Measurements from ENCODE around the gene OTUD7B.

The OTUD7B gene

DNA sequence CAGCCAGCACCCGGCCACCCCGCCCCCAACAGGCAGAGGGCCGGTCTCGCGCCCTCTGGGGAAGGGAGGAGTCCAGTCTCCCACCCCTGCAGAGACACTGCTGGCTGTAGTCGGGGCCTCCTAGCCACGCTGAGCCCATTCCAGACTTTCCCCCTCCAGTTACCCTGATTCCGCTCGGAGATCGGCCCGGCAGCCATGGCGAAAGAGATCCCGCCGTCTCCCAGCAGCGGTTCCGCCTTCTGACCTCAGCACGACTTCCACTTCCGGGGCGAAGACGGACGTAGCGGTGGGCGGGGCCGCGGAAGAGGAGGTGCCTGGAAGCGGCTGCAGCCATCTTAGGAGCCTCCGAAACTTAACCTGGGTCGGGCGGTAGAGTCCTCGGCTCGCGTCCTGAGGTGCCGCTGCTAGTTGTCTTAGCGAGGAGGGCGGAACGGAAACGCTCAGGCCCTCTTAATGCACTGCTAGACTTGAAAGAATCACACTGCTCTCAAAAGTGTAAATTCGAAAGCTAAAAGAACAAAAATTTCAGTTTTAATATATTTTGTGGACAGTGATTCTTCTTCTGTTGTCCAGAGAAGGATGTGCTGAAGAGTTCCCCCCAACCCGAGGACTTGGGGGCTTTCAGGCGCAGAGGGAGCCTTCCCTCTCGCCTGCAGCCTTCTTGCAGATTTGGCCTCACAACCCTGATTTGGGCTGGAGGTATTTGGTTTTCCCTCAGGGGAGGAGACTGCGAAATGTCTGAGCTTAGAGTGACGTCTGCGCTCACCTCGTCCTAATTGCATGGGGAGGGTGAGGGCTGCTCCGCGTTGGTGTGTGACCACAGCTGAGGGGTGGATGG, 82.7 kb downstream of the OTUD7B start, which contains the start of gene SF3B4:
Gene SF3B4, minus strand, starts transcription at position 241 of the 838 bp plus-strand sequence. Its CDS starts 44 bp downstream, at position 197.
- H3K36me3 Mint-ChIP-seq (ENCODE audit: low read depth): peaks cover 54% of the 10 kb centered on the region
- no peaks in the 10 kb centered on the region for H3K27me3 Mint-ChIP-seq
- H3K4me3 Mint-ChIP-seq: peak within 1 kb of the TSS; percentile 97
- no peaks in the 10 kb centered on the region for H3K9me3 Mint-ChIP-seq
- DNase-seq: peak; percentile 96
- peak within 1 kb of the TSS; percentile 94 for H3K27ac Mint-ChIP-seq
- H3K4me1 Mint-ChIP-seq (ENCODE audit: low read depth): peaks cover 51% of the 10 kb centered on the region

DNA sequence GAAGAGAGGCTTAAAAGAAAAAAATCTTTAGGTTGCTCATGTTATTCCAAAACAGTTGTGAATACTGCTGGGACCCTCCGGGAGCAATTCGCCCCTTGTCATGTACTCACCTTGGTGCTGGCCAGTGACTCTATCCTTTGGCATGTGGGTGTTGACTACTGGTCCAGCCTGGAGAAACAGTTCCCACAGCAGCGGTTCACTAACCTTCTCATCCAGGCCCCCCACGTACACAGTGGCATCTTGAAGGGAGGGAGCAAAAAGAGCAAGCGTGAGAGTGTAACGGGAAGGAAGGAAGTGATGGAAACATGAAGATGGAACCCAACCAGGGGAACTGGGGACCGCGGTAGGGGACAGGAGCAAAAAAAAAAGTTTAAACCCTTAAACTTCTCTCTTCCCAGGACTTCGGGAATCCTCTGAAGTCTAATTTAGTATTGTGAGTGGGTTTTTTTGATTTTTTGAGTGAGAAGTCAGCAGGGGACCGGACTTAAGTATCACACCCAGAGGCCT, 83.4 kb downstream of the OTUD7B start:
- Mint-ChIP-seq H3K27ac (peak overlapping the region; percentile 94), H3K36me3 (ENCODE audit: low read depth) (peaks cover 60% of the 10 kb centered on the region), H3K27me3 (no peaks in the 10 kb centered on the region), H3K4me1 (ENCODE audit: low read depth) (peaks cover 51% of the 10 kb centered on the region), H3K9me3 (no peaks in the 10 kb centered on the region), H3K4me3 (peak overlapping the region; percentile 97)
- DNase-seq: no peak

DNA sequence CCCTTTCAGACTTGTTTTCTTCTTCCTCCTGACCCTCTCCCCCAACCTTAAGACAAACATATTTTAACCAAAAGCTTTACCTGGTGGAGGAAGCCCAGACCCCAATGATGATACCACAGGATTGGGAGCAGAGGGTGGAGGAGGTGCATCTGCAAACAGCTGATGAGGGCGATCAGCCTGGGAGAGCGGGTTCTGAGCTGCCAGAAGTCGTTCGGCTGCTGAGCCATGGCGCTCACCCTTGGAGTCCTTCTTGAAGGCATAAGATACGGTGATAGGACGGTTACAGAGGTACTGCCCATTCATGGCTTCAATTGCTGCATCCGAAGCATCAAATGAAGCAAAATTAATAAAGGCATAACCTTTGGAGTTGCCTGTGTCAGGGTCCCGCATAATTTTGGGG, 84.2 kb downstream of the OTUD7B start:
- Mint-ChIP-seq H3K27ac (peak overlapping the region; percentile 76), H3K4me3 (peak overlapping the region; percentile 97), H3K36me3 (ENCODE audit: low read depth) (peaks cover 68% of the 10 kb centered on the region), H3K9me3 (no peaks in the 10 kb centered on the region), H3K4me1 (ENCODE audit: low read depth) (peaks cover 45% of the 10 kb centered on the region), H3K27me3 (no peaks in the 10 kb centered on the region)
- no peak for DNase-seq

DNA sequence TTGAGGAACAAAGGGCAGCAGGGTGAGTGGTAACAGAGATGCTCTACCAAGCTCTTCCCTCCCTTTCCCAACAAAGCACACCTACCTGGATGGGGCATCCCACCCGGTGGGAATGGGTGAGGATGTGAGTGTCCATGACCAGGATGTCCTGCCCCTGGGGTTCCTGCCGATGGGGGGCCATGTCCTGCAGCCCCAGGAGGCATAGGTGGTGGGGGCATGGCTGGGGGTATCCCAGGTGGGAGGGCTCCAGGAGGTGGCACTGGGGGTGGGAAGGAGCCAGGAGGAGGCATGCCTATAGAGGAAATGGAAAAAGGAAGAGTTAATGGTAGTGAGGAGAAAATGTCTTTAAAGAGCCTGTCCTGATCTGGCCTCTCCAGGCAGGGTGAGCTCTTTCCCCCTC, 84.8 kb downstream of the OTUD7B start:
- Mint-ChIP-seq H3K27me3 (no peaks in the 10 kb centered on the region), H3K4me1 (ENCODE audit: low read depth) (peaks cover 41% of the 10 kb centered on the region), H3K27ac (peak overlapping the region; percentile 76), H3K36me3 (ENCODE audit: low read depth) (peaks cover 71% of the 10 kb centered on the region), H3K4me3 (peak overlapping the region; percentile 97), H3K9me3 (no peaks in the 10 kb centered on the region)
- no peak for DNase-seq

DNA sequence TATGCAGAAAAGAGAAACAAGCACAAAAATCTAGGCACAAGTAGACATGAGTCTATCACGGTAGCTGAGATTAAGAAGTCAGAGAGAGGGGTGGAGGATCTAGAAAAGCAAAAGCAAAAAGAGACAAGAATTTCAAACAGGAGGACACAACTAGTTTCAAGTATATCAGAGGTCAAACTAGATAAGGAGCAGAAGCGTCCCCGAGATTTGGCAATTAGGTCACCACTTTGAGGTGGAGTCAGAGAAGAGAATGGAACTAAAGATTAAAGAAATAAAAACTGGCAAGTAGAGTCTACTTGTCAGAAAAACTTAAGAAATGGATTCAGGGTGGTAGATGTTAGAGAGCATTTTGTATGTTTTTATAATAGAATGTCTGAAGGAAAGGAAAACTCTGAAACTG, 85.2 kb downstream of the OTUD7B start:
- peaks cover 73% of the 10 kb centered on the region for H3K36me3 Mint-ChIP-seq (ENCODE audit: low read depth)
- H3K27me3 Mint-ChIP-seq: no peaks in the 10 kb centered on the region
- no peaks in the 10 kb centered on the region for H3K9me3 Mint-ChIP-seq
- peak overlapping the region; percentile 41 for H3K27ac Mint-ChIP-seq
- H3K4me3 Mint-ChIP-seq: peak overlapping the region; percentile 97
- peaks cover 37% of the 10 kb centered on the region for H3K4me1 Mint-ChIP-seq (ENCODE audit: low read depth)
- DNase-seq: no peak

DNA sequence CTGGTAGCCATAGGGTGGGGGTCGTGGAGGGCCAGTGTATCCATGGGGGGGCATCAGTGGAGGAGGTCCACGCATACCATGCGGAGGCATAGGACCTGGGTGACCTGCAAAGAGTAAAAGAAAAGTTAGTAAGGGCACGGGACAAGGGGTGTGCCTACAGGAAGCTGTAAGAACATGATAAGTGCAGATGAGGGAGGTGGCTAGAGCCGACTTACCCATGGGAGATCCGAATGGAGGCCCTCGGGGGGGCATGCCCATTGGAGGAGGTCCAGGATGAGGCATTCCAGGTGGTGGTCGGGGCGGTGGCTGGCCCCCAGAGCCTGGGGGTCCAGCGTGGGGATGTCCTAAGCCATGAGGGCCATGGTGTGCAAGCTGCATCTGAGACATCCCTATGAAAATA, 86.9 kb downstream of the OTUD7B start:
- peaks cover 73% of the 10 kb centered on the region for H3K36me3 Mint-ChIP-seq (ENCODE audit: low read depth)
- no peaks in the 10 kb centered on the region for H3K27me3 Mint-ChIP-seq
- no peaks in the 10 kb centered on the region for H3K9me3 Mint-ChIP-seq
- H3K4me1 Mint-ChIP-seq (ENCODE audit: low read depth): peaks cover 34% of the 10 kb centered on the region
- no peak for DNase-seq
- H3K27ac Mint-ChIP-seq: no peak overlapping the region
- H3K4me3 Mint-ChIP-seq: no peak overlapping the region

DNA sequence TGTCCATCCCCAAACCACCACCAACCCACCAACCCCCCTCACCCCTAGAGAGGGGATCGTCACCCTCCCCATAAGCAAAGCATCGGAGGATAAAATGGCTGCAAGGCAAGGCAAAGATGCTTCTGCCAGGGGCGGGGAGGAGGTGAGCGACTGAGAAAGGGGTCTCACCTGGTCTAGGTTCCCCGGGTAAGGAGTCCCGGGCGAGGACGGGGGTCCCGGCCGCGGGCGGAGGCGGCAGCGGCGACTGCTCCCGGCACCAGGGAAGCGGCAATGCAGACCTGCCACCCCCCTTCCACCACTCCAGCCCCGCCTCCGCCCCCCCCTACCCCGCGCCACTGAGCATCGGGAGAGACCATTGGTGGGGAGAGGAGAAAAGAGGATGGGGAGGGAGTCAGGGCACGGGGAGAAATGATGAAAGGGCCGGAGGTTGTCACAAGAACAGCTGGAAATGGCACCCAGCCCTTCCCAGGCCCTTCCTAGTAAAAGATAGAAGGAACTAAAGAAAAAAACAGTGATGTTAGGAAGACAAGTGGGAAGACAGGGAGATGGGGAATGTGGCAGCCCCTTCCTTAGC, 92.9 kb downstream of the OTUD7B start, which contains the start of gene SV2A:
Gene SV2A, minus strand, starts transcription at position 274 of the 574 bp plus-strand sequence. CDS start 4,004 bp downstream, outside the sequence.
- Mint-ChIP-seq H3K9me3 (no peaks in the 10 kb centered on the region), H3K27me3 (no peaks in the 10 kb centered on the region), H3K36me3 (ENCODE audit: low read depth) (peaks cover 24% of the 10 kb centered on the region), H3K27ac (peak within 1 kb of the TSS; percentile 75), H3K4me3 (peak within 1 kb of the TSS; percentile 81), H3K4me1 (ENCODE audit: low read depth) (peaks cover 36% of the 10 kb centered on the region)
- peak; percentile 72 for DNase-seq

DNA sequence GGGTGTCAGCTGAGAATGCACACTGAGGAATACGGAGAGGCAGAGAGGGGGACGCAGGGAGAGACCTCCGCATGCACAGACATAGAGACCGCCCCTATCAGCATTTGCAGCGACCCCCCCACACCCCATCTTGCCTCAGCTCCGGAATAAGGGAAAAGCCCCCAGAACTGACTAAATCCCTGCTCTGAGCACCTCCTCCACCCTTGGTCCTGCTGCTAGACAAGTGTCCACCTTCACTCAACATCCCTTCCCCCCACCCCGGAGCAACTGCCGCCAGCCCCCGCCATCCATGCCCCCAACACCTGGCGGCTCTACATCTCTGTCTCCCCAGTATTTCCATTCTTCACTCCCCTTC, 93.7 kb downstream of the OTUD7B start:
- H3K27ac Mint-ChIP-seq: no peak overlapping the region
- no peak for DNase-seq
- no peaks in the 10 kb centered on the region for H3K27me3 Mint-ChIP-seq
- peaks cover 36% of the 10 kb centered on the region for H3K4me1 Mint-ChIP-seq (ENCODE audit: low read depth)
- peak overlapping the region; percentile 81 for H3K4me3 Mint-ChIP-seq
- peaks cover 17% of the 10 kb centered on the region for H3K36me3 Mint-ChIP-seq (ENCODE audit: low read depth)
- H3K9me3 Mint-ChIP-seq: no peaks in the 10 kb centered on the region

DNA sequence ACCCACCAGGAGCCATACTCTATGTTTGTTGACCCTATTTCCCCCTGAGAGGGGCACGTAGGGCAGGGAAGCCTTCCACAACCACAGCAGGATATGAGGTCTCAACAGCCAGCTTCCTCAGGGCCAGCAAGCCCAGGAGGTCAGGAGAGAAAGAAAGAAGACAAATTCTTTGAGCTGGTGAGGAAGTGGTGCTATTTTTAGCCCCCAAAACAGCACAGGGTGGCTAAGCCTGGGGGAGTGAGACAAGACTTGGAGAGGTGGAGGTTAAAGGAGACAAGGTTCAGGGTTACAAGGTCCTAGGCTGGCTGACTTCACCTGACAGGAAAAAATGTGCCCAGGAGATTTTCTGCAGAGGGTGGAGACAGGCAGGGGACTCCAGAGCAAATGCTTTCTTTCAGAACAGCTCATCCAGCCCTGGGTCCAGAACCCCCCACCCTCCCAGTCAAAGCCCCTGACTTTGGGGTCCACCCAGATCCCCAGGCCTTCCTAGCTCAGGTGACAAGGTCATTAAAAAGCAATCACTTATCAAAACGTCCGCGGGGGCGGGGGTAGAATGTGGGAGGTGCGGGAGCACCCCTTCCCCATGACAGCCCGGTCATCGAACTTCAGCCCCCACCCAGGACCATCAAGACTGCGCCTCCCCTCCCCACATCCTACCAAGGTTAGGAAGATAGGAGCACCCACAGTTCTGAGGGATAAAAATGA, 94.2 kb downstream of the OTUD7B start:
- Mint-ChIP-seq H3K9me3 (no peaks in the 10 kb centered on the region), H3K27ac (peak overlapping the region; percentile 63), H3K4me1 (ENCODE audit: low read depth) (peaks cover 36% of the 10 kb centered on the region), H3K4me3 (peak overlapping the region; percentile 81), H3K27me3 (no peaks in the 10 kb centered on the region), H3K36me3 (ENCODE audit: low read depth) (peaks cover 12% of the 10 kb centered on the region)
- no peak for DNase-seq

DNA sequence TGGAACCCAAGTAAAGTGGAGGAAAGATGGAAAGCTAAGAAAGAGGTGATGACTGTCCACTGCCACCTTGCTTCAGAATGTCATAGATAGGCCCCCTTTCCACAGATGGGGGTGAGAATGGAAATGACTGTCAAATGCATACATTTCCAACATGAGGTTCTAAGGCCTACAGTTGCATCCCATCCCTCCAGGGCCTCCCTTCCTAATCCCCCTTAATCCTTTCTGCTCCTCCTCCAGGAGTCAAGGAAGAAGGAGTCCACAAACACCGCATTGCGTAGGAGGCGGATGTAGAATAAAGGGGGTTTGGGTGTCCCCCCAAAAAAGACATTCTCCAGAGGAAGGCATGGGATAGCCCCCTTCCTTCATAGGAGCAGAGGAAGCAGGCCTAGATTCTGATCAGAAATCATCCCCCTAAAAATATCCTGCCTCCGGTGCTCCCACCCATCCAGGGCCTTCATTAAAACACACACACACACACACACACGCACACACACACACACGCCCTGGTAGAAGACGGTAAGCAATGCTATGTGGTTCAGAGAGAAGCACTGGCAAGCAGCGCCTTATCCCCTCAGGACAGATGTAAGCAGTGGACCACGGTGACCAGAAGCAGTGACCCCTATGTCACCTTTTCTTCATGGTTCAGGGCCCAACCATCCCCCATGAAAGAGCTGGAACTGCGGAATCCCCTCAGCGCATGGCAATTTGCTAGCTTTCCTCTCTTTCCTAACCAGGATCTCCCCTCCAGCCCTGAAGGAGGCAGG, 94.9 kb downstream of the OTUD7B start:
- peaks cover 7% of the 10 kb centered on the region for H3K36me3 Mint-ChIP-seq (ENCODE audit: low read depth)
- peaks cover 36% of the 10 kb centered on the region for H3K4me1 Mint-ChIP-seq (ENCODE audit: low read depth)
- no peak for DNase-seq
- H3K4me3 Mint-ChIP-seq: peak overlapping the region; percentile 81
- H3K27ac Mint-ChIP-seq: no peak overlapping the region
- H3K27me3 Mint-ChIP-seq: no peaks in the 10 kb centered on the region
- H3K9me3 Mint-ChIP-seq: no peaks in the 10 kb centered on the region

DNA sequence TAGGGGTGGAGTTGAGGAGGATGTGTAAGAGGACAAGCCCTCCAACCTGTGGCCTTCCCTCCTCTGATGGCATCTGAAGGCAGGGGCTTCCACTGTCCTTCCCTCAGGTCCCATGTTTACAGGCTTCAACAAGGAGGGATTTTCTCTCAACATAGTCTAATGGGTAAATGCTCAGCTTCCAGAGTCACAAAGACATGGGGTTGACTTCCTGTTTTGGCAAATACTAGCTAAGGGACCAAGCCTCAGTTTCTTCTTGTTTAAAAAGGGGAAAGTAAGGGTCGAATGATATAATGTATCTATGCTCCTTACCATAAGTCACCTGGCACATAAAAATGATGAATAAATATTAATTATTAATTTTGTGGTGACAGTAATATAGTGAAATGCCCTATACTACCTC, 96.0 kb downstream of the OTUD7B start:
- no peaks in the 10 kb centered on the region for H3K9me3 Mint-ChIP-seq
- H3K4me1 Mint-ChIP-seq (ENCODE audit: low read depth): peaks cover 36% of the 10 kb centered on the region
- no peak for DNase-seq
- peaks cover 6% of the 10 kb centered on the region for H3K36me3 Mint-ChIP-seq (ENCODE audit: low read depth)
- no peak overlapping the region for H3K27ac Mint-ChIP-seq
- H3K4me3 Mint-ChIP-seq: no peak overlapping the region
- no peaks in the 10 kb centered on the region for H3K27me3 Mint-ChIP-seq

DNA sequence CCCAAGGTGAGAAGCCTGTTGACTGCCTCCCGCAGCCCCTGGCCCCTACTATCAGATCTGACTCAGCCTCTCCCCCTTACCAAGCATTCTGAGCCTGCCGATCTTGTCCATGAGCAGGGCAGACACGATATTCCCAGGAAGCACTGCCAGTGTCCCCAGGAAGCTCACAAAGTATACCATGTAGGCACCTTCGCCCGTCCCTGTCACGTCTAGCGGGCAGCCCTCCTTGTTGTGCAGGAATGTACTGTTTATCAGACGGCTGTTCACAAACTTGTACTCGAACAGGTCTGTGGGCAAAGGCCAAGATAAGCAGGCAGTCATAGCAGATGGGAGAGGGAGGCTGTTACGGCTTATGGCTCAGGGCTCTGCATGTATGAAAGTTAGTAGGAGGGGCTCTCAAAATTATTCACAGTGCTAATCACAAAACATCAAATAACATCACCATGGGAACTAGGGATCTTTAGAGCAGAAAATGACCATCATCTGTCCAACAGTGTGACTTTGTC, 103.9 kb downstream of the OTUD7B start:
- DNase-seq: no peak
- H3K9me3 Mint-ChIP-seq: no peaks in the 10 kb centered on the region
- H3K27ac Mint-ChIP-seq: no peak overlapping the region
- peaks cover 33% of the 10 kb centered on the region for H3K36me3 Mint-ChIP-seq (ENCODE audit: low read depth)
- H3K4me1 Mint-ChIP-seq (ENCODE audit: low read depth): no peaks in the 10 kb centered on the region
- H3K4me3 Mint-ChIP-seq: no peak overlapping the region
- no peaks in the 10 kb centered on the region for H3K27me3 Mint-ChIP-seq

DNA sequence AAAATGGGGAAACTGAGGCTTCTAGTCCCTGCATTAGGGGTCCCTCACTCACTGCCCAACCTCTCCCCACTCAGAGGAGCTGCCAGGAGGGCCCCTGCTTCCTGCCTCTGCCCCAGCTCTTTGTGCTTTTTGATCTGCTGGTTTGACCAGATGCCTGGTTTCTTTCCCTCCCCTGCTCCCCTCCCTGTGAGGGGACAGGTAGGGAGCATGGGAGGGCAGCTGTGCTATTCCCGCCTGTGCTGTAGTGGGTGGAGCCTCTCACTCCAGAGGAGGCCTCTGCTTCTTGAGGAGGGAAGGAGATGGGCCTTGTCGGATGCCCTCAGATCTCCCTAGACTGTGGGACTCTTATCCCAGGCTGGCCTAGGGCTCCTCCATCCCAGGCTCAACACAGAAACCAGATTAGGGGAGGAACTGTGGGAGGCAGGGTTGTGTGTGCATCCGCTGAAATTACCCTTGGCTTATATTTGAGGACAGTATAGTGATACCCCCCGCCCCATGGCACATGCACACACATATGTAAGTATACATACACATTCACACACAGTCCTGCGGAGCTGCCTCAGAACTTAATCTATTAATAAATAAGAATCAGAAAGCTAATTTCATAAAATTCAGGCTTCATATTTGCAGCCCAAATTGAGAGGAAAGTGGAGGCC, 106.6 kb downstream of the OTUD7B start:
- H3K27ac Mint-ChIP-seq: no peak overlapping the region
- no peaks in the 10 kb centered on the region for H3K27me3 Mint-ChIP-seq
- H3K4me3 Mint-ChIP-seq: no peak overlapping the region
- no peak for DNase-seq
- no peaks in the 10 kb centered on the region for H3K9me3 Mint-ChIP-seq
- H3K4me1 Mint-ChIP-seq (ENCODE audit: low read depth): peaks cover 20% of the 10 kb centered on the region
- H3K36me3 Mint-ChIP-seq (ENCODE audit: low read depth): peaks cover 47% of the 10 kb centered on the region

All from activated T-cell treated with anti-CD3 and anti-CD28 coated beads, Interleukin-2, amount 50 U/mL, for 24 hours (primary cell).